ENCODE results near the gene KNTC1. TPM values are rescaled to one million over a fixed set of nuclear protein-coding genes. Genes with fewer than 3 reads are reported as not detected.

KNTC1 gene
- total and polyA plus RNA-seq, 2 of the 8 experiments (the other 6 are each of a cell fraction or from before 2014, with no cell fraction given) = 52.7 to 80.2 TPM

DNA sequence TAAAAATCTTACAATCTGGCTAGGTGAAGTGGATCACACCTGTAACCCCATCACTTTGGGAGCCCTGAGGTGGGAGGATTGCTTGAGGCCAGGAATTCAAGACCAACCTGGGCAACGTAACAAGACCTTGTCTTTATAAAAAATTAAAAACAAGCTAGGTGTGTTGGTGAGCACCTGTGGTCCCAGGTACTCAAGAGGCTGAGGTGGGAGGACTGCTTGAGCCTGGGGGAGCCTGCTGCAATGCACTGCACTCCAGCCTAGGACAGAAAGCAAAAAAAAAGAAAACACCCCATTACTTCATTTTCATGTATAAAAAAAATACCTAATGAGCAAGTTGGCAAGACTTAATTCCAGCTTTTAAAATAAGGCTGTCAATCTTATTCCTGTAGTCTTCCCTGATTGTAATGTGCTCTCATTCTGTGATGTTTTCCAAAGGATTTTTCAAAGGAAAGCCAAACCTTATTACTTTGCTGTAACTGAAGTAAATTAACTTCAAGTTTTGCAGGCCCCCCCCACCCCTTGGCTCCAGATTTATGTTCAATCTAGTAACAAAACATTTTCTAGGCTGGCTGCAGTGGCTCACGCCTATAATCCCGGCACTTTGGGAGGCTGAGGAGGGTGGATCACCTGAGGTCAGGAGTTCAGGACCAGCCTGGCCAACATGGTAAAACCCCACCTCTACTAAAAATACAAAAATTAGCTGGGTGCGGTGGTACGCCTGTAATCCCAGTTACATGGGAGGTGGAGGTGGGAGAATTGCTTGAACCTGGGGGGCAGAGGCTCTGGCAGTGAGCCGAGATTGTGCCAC lies 23.1 kb upstream of the KNTC1 start:
- Histone ChIP-seq H4K5ac (ENCODE audit: insufficient read length, low read depth, low read length) (no peak overlapping the region), H3K4me3 (ENCODE audit: extremely low read depth in 1 of 4, insufficient read depth in 2 of 4, low read depth in 3 of 4, low read length in 4 of 4) (no peak overlapping the region), H3K36me3 (ENCODE audit: control insufficient read depth in 2 of 4, insufficient read depth in 4 of 4, low read length in 3 of 4) (peaks cover 25 to 57% (median 41%) of the 10 kb centered on the region in 4 experiments), H2BK120ac (replicated peaks; ENCODE audit: low read depth, low read length) (no peak overlapping the region), H3K27me3 (replicated peaks in 1 of 4; ENCODE audit: control insufficient read depth in 3 of 4, extremely low read depth in 1 of 4, insufficient read depth in 3 of 4, low read length in 3 of 4) (no peaks in the 10 kb centered on the region), H3K56ac (replicated peaks; ENCODE audit: insufficient read length, low read depth, low read length) (no peak overlapping the region), H4K8ac (ENCODE audit: extremely low read depth, insufficient read depth, low read length) (no peak overlapping the region), H3K4ac (replicated peaks; ENCODE audit: insufficient read length, low read depth, low read length) (no peak overlapping the region), H2BK20ac (ENCODE audit: low read length) (no peak overlapping the region), H3K79me1 (ENCODE audit: low read depth, low read length) (no peaks in the 10 kb centered on the region; the same call in 1 of the 2 replicates), H2BK15ac (ENCODE audit: low read length) (no peak overlapping the region), H3K4me1 (replicated peaks in 1 of 4; ENCODE audit: control insufficient read depth in 3 of 4, insufficient read depth in 4 of 4, low read length in 3 of 4) (peaks cover 0 to 3% (median 0%) of the 10 kb centered on the region in 4 experiments; a peak in 1 of 7 replicates), H4K20me1 (replicated peaks in 1 of 2; ENCODE audit: control insufficient read depth in 1 of 2, insufficient read depth in 2 of 2, low read length in 2 of 2) (peaks cover 0 to 4% of the 10 kb centered on the region in 2 experiments), H3K23me2 (ENCODE audit: low read depth, low read length) (no peaks in the 10 kb centered on the region), H3K23ac (ENCODE audit: insufficient read length) (no peak overlapping the region), H2AK5ac (ENCODE audit: low read depth, low read length) (no peak overlapping the region), H3K4me2 (ENCODE audit: insufficient read depth in 1 of 2, low read depth in 2 of 2, low read length in 2 of 2) (no peak overlapping the region), H3K79me2 (ENCODE audit: control insufficient read depth in 1 of 2, insufficient read depth in 2 of 2, low read length in 2 of 2) (peaks cover 0 to 12% of the 10 kb centered on the region in 2 experiments; a peak in 2 of 4 replicates), H3K9ac (replicated peaks in 1 of 4; ENCODE audit: extremely low read depth in 1 of 4, low read depth in 3 of 4, low read length in 3 of 4) (no peak overlapping the region), H3K9me3 (ENCODE audit: insufficient read depth in 2 of 2, low read depth in 1 of 2, low read length in 1 of 2) (no peaks in the 10 kb centered on the region), H2BK12ac (ENCODE audit: low read depth, low read length) (no peak overlapping the region), H2AFZ (ENCODE audit: low read length) (no peak overlapping the region), H3K27ac (ENCODE audit: low read depth, low read length) (no peak overlapping the region), H3K18ac (ENCODE audit: extremely low read depth, low read length) (no peak overlapping the region), H2BK5ac (ENCODE audit: low read depth, low read length) (no peak overlapping the region), H4K91ac (replicated peaks; ENCODE audit: insufficient read length, low read length) (no peak overlapping the region), H3K14ac (ENCODE audit: insufficient read length) (no peak overlapping the region)
- POLR2A ChIA-PET (ENCODE audit: partially characterized antibody) = interaction anchor here (0.7 to 49.0 kb wide), 3 partner anchors 2 to 134 kb away, joined by 3 to 1221 read pairs (median 1221); partner anchors contain the start of genes KNTC1, RSRC2 and ZCCHC8
- TF ChIP-seq, protein P1, sequence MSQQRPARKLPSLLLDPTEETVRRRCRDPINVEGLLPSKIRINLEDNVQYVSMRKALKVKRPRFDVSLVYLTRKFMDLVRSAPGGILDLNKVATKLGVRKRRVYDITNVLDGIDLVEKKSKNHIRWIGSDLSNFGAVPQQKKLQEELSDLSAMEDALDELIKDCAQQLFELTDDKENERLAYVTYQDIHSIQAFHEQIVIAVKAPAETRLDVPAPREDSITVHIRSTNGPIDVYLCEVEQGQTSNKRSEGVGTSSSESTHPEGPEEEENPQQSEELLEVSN (IDR thresholded peaks at IDR 0.05) = no peak
- TF ChIP-seq SP2 (IDR thresholded peaks at IDR 0.05; ENCODE audit: low read length) = no peak
- FAIRE-seq (no peak), DNase-seq (ENCODE audit: low read depth in 1 of 2, low spot score in 2 of 2) (no peak)
- 93% methylated on average over 6 of the region's 6 CpGs; no CpG with 5 or more reads in 1 of the 2 experiments for WGBS, 2 experiments (ENCODE audit: extremely low coverage in 1 of 2, insufficient coverage in 1 of 2, insufficient read length in 1 of 2, insufficient replicate concordance in 2 of 2, low coverage in 1 of 2, low lambda C conversion rate in 2 of 2, missing lambda C conversion rate in 1 of 2)
- CTCF ChIA-PET (ENCODE audit: partially characterized antibody) = interaction anchor here (0.7 kb wide), 1 partner anchor 43 kb away, joined by 3 read pairs; no protein-coding TSS in a partner anchor
